ENCODE measurements around the gene KLHL28. TPM values are rescaled to one million over a fixed set of nuclear protein-coding genes. Genes with fewer than 3 reads are reported as not detected.

Gene KLHL28
- polyA plus RNA-seq, 2 of the 4 experiments (the other 2 are of a cell fraction): 3.4 to 8.3 TPM

DNA sequence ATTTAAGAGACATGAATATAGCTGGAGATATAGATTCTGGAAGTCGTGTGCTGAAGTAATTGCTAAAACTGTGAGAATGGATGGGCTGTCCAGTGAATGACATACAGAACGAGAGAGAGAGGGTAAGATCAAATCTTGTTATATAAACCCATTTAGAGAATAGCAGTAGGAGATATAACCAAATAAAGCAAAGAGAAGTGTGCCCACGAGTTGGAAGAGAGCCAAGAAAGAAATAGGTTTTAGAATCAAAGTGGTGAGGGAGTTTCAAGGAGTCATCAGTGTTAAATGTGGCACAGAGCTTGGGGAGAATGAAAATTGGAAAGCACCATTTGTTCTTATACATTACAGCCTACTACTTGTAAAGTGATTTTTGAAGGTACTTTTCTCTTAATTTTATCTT lies 19.5 kb upstream of the KLHL28 start (continued):
- TF ChIP-seq, protein P1, sequence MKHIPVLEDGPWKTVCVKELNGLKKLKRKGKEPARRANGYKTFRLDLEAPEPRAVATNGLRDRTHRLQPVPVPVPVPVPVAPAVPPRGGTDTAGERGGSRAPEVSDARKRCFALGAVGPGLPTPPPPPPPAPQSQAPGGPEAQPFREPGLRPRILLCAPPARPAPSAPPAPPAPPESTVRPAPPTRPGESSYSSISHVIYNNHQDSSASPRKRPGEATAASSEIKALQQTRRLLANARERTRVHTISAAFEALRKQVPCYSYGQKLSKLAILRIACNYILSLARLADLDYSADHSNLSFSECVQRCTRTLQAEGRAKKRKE (CRISPR knock-in tag; IDR thresholded peaks at IDR 0.05; ENCODE audit: low read depth): no peak
- no peak for TF ChIP-seq PHF8 (IDR thresholded peaks at IDR 0.05; ENCODE audit: borderline replicate concordance, low read depth)
- TF ChIP-seq ZSCAN20 (CRISPR knock-in tag; IDR thresholded peaks at IDR 0.05): no peak
- TF ChIP-seq HDAC2 (IDR thresholded peaks at IDR 0.05): no peak
- no peak for TF ChIP-seq CHD2 (IDR thresholded peaks at IDR 0.05; ENCODE audit: low read length, partially characterized antibody)
- no peak for TF ChIP-seq NR3C1 (IDR thresholded peaks at IDR 0.05)

DNA sequence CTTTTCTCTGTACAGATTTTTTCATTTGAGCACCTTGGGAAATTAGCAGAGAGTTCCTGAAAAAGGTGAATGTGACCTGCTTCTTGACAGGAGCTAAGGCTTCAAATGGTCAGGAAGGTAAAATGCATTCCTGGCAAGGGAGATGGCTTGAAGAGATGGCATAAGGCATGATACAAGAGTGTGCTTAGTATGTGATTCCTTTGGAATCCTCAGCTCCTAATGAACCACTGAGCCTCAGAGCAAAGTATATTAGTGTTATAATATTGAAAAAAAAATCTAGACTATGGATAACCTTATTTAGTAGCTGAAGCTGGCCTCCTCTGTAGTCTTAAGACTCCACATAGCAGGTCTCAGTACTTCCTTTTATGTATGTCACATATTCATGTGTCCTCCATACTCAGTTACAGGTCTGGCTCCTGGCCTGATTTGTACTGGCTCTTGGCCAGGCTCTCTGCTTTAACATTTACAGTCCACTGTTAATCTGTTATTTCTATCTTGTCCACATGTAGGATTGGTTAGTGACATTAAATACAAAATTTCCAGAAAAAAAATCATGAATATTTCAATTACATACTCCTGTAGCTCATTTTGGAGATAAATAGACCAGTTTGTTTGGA lies 18.1 kb upstream of the KLHL28 start:
- POLR2A ChIA-PET: no interaction called here
- no peak overlapping the region for H3K27ac ChIP-seq
- FAIRE-seq (no peak), ATAC-seq (no peak), DNase-seq (ENCODE audit: low read depth in 1 of 2, low spot score in 1 of 2) (no peak)
- H3K4me2 ChIP-seq: no peak overlapping the region
- H3K9me3 ChIP-seq: no peaks in the 10 kb centered on the region
- CTCF ChIA-PET: interaction anchor here (1.0 kb wide), 1 partner anchor 149 kb away, joined by 5 read pairs; no protein-coding TSS in a partner anchor
- no peak for TF ChIP-seq ZNF302 (CRISPR knock-in tag; IDR thresholded peaks at IDR 0.05)
- no peak for TF ChIP-seq KDM5A (IDR thresholded peaks at IDR 0.05)
- no peak for TF ChIP-seq TP53 (CRISPR knock-in tag; IDR thresholded peaks at IDR 0.05)
- no peak overlapping the region for H3K4me3 ChIP-seq
- H3K4me1 ChIP-seq: no peaks in the 10 kb centered on the region

DNA sequence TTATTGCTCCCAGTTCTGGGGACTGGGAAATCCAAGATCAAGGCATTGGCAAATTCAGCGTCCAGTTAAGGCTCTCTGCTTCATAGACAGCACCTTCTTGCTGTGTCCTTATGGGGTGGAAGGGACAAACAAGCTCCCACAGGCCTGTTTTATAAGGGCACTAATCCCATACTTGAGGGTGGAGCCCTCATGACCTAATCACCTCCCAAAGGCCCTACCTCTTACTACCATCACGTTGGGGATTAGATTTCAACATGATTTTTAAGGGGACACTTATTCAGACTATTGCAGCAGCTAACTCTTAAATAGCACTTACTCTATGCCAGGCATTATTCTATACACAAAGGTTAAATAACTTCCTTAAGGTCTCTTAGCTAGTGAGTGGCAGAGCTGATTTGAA lies 17.5 kb upstream of the KLHL28 start:
- DNase-seq (ENCODE audit: low read depth in 1 of 2, low spot score in 1 of 2) (no peak), FAIRE-seq (no peak), ATAC-seq (no peak)
- CTCF ChIA-PET: interaction anchor here (0.6 to 1.3 kb wide), 3 partner anchors 66 to 150 kb away, joined by 3 to 9 read pairs (median 5); no protein-coding TSS in a partner anchor
- Histone ChIP-seq H3K9me3 (no peaks in the 10 kb centered on the region), H3K27ac (no peak overlapping the region), H3K4me1 (no peaks in the 10 kb centered on the region), H3K4me2 (no peak overlapping the region), H3K4me3 (no peak overlapping the region)
- WGBS (ENCODE audit: missing lambda C conversion rate): 77% methylated on average over 2 of the region's 2 CpGs
- TF ChIP-seq HDAC2 (IDR thresholded peaks at IDR 0.05) (no peak), EP300 (IDR thresholded peaks at IDR 0.05) (no peak)
- TF ChIP-seq, protein P2, sequence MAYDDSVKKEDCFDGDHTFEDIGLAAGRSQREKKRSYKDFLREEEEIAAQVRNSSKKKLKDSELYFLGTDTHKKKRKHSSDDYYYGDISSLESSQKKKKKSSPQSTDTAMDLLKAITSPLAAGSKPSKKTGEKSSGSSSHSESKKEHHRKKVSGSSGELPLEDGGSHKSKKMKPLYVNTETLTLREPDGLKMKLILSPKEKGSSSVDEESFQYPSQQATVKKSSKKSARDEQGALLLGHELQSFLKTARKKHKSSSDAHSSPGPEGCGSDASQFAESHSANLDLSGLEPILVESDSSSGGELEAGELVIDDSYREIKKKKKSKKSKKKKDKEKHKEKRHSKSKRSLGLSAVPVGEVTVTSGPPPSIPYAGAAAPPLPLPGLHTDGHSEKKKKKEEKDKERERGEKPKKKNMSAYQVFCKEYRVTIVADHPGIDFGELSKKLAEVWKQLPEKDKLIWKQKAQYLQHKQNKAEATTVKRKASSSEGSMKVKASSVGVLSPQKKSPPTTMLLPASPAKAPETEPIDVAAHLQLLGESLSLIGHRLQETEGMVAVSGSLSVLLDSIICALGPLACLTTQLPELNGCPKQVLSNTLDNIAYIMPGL (CRISPR knock-in tag; IDR thresholded peaks at IDR 0.05; ENCODE audit: borderline replicate concordance): no peak
- POLR2A ChIA-PET: no interaction called here

DNA sequence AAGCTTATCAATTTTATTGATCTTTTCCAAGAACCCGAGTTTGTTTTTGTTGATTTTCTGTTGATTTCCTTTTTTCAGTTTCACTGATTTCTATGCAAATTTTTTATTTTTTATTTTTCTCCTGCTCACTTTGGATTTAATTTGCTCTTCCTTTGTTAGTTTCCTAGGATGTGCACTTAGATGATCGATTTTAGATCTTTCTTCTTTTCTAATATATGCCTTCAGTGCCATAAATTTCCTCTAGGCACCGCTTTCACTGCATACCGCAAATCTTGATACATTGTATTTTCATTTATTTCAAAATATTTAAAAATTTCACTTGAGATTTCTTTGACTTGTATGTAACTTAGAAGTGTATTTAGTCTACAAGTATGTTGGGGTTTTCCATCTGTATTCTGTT lies 9.7 kb upstream of the KLHL28 start:
- Histone ChIP-seq H3K4me1 (peaks cover 13% of the 10 kb centered on the region; the same call in 2 of the 3 replicates), H3K4me3 (no peak overlapping the region), H3K4me2 (no peak overlapping the region), H3K9me3 (0 out of 3 replicates have a peak, but pooled peaks cover 3% of the 10 kb centered on the region), H3K27ac (no peak overlapping the region)
- DNase-seq (ENCODE audit: low read depth in 1 of 2, low spot score in 1 of 2) (no peak), FAIRE-seq (no peak), ATAC-seq (no peak)
- POLR2A ChIA-PET: no interaction called here
- CTCF ChIA-PET: no interaction called here
- no peak for TF ChIP-seq CBX2 (IDR thresholded peaks at IDR 0.05; ENCODE audit: borderline replicate concordance, low read depth)
- no peak for TF ChIP-seq SREBF2 (IDR thresholded peaks at IDR 0.05)
- 86% methylated on average over 4 of the region's 4 CpGs for WGBS (ENCODE audit: missing lambda C conversion rate)

DNA sequence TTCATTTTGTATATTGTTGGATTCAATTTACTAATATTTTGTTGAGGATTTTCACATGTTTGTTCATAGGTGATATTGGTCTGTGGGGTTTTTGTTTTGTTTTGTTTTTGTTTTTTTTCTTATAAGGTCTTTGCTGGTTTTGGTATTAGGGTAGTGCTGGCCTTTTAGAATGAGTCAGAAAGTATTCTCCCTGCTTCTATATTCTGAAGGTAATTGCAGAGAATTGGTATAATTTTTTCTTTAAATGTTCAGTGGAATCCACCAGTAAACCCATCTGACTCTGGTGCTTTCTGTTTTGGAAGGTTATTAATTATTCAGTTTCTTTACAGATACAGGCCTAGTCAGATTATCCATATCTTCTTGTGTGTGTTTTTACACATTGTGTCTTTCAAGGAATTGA lies 9.2 kb upstream of the KLHL28 start:
- no peak for FAIRE-seq

More for the DNA sequence above, 9.2 kb upstream of the KLHL28 start:
- 0 out of 3 replicates have a peak, but pooled peaks cover 3% of the 10 kb centered on the region for H3K9me3 ChIP-seq
- no peak for ATAC-seq
- ChIA-PET POLR2A (no interaction called here), CTCF (no interaction called here)
- TF ChIP-seq, protein P3, sequence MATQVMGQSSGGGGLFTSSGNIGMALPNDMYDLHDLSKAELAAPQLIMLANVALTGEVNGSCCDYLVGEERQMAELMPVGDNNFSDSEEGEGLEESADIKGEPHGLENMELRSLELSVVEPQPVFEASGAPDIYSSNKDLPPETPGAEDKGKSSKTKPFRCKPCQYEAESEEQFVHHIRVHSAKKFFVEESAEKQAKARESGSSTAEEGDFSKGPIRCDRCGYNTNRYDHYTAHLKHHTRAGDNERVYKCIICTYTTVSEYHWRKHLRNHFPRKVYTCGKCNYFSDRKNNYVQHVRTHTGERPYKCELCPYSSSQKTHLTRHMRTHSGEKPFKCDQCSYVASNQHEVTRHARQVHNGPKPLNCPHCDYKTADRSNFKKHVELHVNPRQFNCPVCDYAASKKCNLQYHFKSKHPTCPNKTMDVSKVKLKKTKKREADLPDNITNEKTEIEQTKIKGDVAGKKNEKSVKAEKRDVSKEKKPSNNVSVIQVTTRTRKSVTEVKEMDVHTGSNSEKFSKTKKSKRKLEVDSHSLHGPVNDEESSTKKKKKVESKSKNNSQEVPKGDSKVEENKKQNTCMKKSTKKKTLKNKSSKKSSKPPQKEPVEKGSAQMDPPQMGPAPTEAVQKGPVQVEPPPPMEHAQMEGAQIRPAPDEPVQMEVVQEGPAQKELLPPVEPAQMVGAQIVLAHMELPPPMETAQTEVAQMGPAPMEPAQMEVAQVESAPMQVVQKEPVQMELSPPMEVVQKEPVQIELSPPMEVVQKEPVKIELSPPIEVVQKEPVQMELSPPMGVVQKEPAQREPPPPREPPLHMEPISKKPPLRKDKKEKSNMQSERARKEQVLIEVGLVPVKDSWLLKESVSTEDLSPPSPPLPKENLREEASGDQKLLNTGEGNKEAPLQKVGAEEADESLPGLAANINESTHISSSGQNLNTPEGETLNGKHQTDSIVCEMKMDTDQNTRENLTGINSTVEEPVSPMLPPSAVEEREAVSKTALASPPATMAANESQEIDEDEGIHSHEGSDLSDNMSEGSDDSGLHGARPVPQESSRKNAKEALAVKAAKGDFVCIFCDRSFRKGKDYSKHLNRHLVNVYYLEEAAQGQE (IDR thresholded peaks at IDR 0.05): no peak
- TF ChIP-seq CBX8 (IDR thresholded peaks at IDR 0.05) (no peak), RCOR1 (IDR thresholded peaks at IDR 0.05; ENCODE audit: low read depth, low read length) (no peak), ZFP36 (IDR thresholded peaks at IDR 0.05; ENCODE audit: borderline replicate concordance, partially characterized antibody) (no peak), EP300 (IDR thresholded peaks at IDR 0.05) (no peak), FOSL2 (IDR thresholded peaks at IDR 0.05) (no peak), FOSL2 (CRISPR knock-in tag; IDR thresholded peaks at IDR 0.05) (no peak), ESRRA (IDR thresholded peaks at IDR 0.05; ENCODE audit: borderline replicate concordance, low read length) (no peak), HDAC2 (IDR thresholded peaks at IDR 0.05) (no peak), HEYL (CRISPR knock-in tag; IDR thresholded peaks at IDR 0.05) (no peak), NPAS2 (CRISPR knock-in tag; IDR thresholded peaks at IDR 0.05; ENCODE audit: borderline replicate concordance) (no peak)
- TF ChIP-seq, protein P1 (CRISPR knock-in tag; IDR thresholded peaks at IDR 0.05; ENCODE audit: low read depth): no peak
- H3K4me1 ChIP-seq: peaks cover 13% of the 10 kb centered on the region; the same call in 2 of the 3 replicates
- H3K4me2 ChIP-seq: no peak overlapping the region
- no peak overlapping the region for H3K27ac ChIP-seq
- no peak overlapping the region for H3K4me3 ChIP-seq
- DNase-seq (ENCODE audit: low read depth in 1 of 2, low spot score in 1 of 2): no peak

Data from A549 (cell line).